GM12872 (cell line): Measurements from ENCODE around the gene DNMT3A.

Source experiments
- TF ChIP-seq, protein P1 (sequence below): IDR thresholded peaks from 3 replicates; pipeline ENCODE4 v1.5.1; 2011; ENCODE audit warnings: low read depth, mild to moderate bottlenecking, low read length, moderate library complexity; ENCODE audit not compliant: insufficient read depth

The DNMT3A gene

DNA sequence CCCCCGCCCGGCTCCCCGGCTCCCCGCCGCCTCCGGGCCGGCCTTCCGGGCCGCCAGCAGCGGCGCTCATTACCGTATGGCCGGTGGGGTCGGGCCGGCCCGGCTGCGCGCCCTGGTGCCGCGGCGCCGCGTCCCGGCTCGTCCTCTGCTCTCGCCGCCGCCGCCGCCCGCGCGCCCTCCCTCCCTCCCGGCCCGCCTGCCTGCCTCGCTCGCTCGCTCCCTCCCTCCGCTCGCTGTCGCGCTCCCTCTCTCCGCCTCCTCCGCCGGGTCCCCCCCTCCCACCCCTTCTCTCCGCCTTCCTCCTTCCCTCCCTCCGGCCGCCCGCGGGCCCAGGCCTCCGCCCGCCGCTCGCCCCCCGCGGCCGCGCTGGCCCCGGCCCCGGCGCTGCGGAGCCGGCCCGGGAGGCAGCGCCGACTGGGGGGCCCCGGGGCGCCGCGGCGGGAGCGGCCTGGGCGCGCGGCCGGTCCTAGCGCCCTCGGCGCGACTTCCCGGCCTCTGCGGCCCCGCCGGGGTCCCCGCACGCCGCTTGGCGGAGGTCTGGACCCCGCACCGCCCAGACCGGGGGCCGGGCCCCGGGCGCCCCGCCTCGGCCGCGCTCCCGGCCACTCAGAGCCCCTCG is at the start of gene DNMT3A:
Gene DNMT3A, minus strand, starts transcription at position 173 of the 619 bp plus-strand sequence. CDS start 27,941 bp downstream, outside the sequence.
- TF ChIP-seq, protein P1, sequence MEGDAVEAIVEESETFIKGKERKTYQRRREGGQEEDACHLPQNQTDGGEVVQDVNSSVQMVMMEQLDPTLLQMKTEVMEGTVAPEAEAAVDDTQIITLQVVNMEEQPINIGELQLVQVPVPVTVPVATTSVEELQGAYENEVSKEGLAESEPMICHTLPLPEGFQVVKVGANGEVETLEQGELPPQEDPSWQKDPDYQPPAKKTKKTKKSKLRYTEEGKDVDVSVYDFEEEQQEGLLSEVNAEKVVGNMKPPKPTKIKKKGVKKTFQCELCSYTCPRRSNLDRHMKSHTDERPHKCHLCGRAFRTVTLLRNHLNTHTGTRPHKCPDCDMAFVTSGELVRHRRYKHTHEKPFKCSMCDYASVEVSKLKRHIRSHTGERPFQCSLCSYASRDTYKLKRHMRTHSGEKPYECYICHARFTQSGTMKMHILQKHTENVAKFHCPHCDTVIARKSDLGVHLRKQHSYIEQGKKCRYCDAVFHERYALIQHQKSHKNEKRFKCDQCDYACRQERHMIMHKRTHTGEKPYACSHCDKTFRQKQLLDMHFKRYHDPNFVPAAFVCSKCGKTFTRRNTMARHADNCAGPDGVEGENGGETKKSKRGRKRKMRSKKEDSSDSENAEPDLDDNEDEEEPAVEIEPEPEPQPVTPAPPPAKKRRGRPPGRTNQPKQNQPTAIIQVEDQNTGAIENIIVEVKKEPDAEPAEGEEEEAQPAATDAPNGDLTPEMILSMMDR, result no peak

DNA sequence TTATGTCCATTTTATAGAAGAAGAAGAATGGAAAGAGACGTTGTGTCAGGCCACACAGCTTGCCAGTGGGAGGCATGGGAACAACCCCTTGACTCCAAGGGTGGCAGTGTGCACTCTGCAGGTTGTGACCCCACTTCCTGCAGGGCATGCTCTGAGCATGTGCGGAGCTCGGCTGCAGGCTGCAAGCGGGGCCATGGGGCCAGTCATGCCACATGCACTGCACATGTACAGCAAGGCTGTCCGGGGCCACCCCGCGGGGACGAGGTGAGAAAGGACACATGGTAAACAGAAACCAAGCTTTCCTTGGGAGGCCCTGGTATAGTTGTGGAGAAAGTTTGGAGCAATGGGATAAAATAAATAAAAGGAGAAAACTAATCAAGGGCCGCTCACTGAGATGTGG is 47.4 kb upstream of the DNMT3A start:
- TF ChIP-seq, protein P1, result no peak

DNA sequence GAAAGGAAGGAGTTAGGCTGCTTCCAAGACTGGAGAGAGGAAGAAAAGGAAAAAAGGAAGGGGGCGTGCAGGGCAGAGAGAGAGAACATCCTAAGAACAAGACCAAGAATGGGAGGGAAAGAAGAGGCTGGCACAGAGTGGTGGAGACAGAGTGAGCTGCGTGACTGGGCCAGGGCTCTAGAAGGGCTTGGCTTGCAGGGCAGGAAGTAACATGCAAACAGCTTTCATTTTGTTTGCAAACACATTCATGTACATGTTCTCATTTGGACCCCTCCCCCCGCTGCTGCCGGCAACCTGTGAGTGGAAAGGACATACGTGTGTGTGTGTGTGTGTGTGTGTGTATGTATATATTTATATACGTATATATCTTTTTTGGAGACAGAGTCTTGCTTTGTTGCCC is 46.8 kb upstream of the DNMT3A start:
- TF ChIP-seq, protein P1, result no peak

DNA sequence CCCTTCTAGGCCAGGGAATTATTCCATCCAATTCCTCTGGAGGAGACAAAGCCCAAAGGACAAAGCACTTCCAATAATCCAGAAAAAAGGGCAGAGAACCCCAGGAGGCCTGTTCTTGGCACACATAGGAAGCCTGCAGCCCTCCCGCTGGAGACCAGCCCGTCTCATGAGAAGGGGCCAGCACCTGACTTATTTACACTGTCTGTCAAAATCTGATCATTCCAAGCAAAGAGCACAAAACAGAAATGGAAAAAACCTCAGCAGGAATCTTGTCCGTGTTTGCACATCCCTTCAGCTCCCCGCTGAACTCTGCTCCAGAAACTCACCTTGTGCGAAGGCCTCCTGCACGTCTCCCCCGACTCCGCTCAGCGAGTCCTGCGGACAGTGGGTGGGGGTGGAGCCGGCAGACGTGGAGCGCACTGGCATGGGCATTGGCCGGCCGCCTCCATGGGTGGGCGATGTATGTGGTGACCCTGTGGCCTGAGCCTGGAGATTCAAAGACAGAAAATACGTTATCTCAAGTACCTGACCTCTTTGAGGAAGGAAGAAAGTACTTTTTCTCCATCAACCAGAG is 46.2 kb upstream of the DNMT3A start:
- TF ChIP-seq, protein P1, result no peak

- TF ChIP-seq, protein P1, result no peak
Measured at GRCh38 chr2:25386971-25387875, 45.5 kb upstream of the DNMT3A start.

DNA sequence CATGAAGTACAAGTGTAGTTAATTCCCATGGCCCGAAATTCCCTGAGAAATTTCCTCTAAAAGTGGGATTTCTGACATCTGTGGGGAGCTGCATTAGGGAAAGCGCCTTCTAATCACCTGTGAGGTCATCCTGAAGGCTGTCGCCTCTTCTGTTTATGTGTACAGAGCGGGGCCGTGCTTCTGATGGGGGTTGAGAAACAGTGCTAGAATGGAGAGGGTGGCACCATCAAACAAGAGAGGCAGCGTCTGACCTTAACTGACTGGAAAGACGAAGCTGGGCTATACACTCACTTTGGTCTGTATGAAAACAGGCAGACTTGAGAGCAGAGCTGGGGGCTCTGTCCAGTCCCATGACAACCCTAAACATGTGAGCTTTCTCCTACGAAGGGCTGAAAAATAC is 44.2 kb upstream of the DNMT3A start:
- TF ChIP-seq, protein P1, result no peak

GRCh38 chr2:25383806-25384205 is 42.1 kb upstream of the DNMT3A start:
- TF ChIP-seq, protein P1, result no peak
